Eye (tissue), 1 donor: ENCODE results near the gene SYT8.

Source experiments
- DNase-seq: peaks from one replicate; pipeline ENCODE4 v3.0.0-alpha.2; 2015

The SYT8 gene

GRCh38 chr11:1834062-1834610 lies 654 bp upstream of the SYT8 start:
- no peak for DNase-seq

- DNase-seq = no peak
Observed at GRCh38 chr11:1835671-1836010, 851 bp downstream of the SYT8 start.

GRCh38 chr11:1836011-1836945 lies 1.5 kb downstream of the SYT8 start:
- no peak for DNase-seq

GRCh38 chr11:1837171-1838076 lies 2.6 kb downstream of the SYT8 start:
- DNase-seq = peak; percentile 91

GRCh38 chr11:1838077-1838425 lies 3.3 kb downstream of the SYT8 start:
- DNase-seq = no peak

GRCh38 chr11:1838426-1839144 lies 3.8 kb downstream of the SYT8 start, which contains the start of gene TNNI2:
Gene TNNI2, plus strand, starts transcription at chr11:1838981. Its CDS starts 716 bp downstream, at chr11:1839697.
- no peak for DNase-seq

- no peak for DNase-seq
Observed at GRCh38 chr11:1839204-1839923, 4.6 kb downstream of the SYT8 start.

- DNase-seq = no peak
Observed at GRCh38 chr11:1839924-1840779, 5.4 kb downstream of the SYT8 start.

- DNase-seq = no peak
Observed at GRCh38 chr11:1840780-1841480, 6.1 kb downstream of the SYT8 start.

GRCh38 chr11:1841511-1842148 lies 6.8 kb downstream of the SYT8 start:
- DNase-seq = no peak

GRCh38 chr11:1842149-1843097 lies 7.6 kb downstream of the SYT8 start:
- peak; percentile 23 for DNase-seq

- no peak for DNase-seq
Observed at GRCh38 chr11:1843098-1843473, 8.3 kb downstream of the SYT8 start.

- DNase-seq = no peak
Observed at GRCh38 chr11:1843796-1844195, 9.0 kb downstream of the SYT8 start.

GRCh38 chr11:1844221-1845094 lies 9.7 kb downstream of the SYT8 start:
- DNase-seq = peak; percentile 18

- no peak for DNase-seq
Observed at GRCh38 chr11:1845095-1845429, 10.3 kb downstream of the SYT8 start.

- DNase-seq = no peak
Observed at GRCh38 chr11:1845561-1846452, 11.0 kb downstream of the SYT8 start.

- DNase-seq = no peak
Observed at GRCh38 chr11:1846453-1846932, 11.7 kb downstream of the SYT8 start.
